NOMO-1 treated with DMSO at 0.1 percent for 48 hours (cell line): Measurements from ENCODE around the gene CCN6.
A peak's percentile ranks its signal among the peaks of the same experiment; 100 is the strongest.

Source experiments
- DNase-seq: peaks from one replicate; lab custom pipeline; 2025; ENCODE audit not compliant: unreplicated experiment; lab: John Stamatoyannopoulos, UW

Gene CCN6

GRCh38 chr6:112113431-112113830 lies 59.5 kb downstream of the CCN6 start:
- DNase-seq = no peak

GRCh38 chr6:112113918-112114317 lies 60.0 kb downstream of the CCN6 start:
- no peak for DNase-seq

GRCh38 chr6:112114577-112115223 lies 60.8 kb downstream of the CCN6 start:
- DNase-seq = no peak

GRCh38 chr6:112116221-112116620 lies 62.3 kb downstream of the CCN6 start:
- no peak for DNase-seq

DNA sequence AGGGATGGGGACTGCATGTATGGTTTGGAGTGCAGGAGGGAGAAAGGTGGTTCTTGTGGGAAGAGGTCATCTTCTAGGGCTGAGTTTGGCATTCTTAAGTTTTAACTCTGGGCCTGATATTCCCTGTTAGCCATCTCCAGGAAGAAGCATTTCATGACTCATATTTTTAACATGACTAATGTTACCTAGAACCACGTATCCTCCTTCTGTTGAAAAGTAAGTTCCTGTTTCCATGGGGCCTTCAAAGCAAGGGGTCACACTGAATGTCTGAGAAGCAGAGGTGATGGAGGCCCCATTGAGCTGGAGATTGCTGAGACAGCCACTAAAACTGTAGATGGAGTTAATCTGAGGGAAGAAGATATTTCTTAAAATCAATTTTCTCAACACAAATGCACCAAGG lies 63.6 kb downstream of the CCN6 start:
- DNase-seq = peak; percentile 35

DNA sequence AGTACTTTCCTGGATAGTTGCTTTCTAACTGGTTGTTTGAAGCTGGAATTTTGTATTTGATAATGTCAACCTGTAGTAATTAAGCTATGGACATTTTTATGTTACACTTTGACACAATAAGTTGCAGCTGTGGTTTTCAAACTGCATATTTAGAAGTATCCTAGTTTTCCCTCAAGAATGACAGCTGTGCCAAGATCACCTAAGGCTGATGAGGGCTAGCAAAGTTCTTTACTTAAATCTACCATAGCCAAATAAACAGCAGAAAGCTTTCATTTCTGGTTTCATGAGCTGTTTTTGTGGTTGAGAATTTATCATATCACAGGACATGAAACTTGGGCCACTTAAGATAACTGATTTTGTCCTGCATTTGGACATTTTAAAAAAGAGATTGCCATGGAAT lies 64.1 kb downstream of the CCN6 start:
- DNase-seq = no peak
